Common myeloid progenitor, CD34-positive (primary cell): ENCODE data around the gene ATP2B2.

Experiments used
- CTCF ChIA-PET: fragments of 350-600 bp; sonication (Branson Sonifier 250); formaldehyde crosslinking; loops from one replicate; lab custom pipeline; 2021; ENCODE audit warnings: antibody characterized with exemption; lab: Charles Lee
- POLR2A ChIA-PET: fragments of 350-600 bp; sonication (Branson Sonifier 250); formaldehyde crosslinking; loops from one replicate; lab custom pipeline; 2021; ENCODE audit warnings: antibody characterized with exemption; lab: Charles Lee
- DNase-seq, 3 donors: peaks; one replicate each; pipeline versions ENCODE4 v3.0.0 to v3.0.0-alpha.2; 2013
- H3K27ac ChIP-seq, 2 experiments: 1 replicate in 1 of 2; 2 replicates in 1 of 2; pipeline ENCODE4 v1.7.0; 2013; ENCODE audit warnings: inconsistent platforms in 2 of 2, low read length in 2 of 2, mild to moderate bottlenecking in 2 of 2, low read depth in 1 of 2, moderate library complexity in 1 of 2; ENCODE audit not compliant: severe bottlenecking in 2 of 2, insufficient read depth in 1 of 2, poor library complexity in 1 of 2
- H3K27me3 ChIP-seq, 5 experiments: replicated peaks in 2 of 5; 1 replicate in 3 of 5; 2 replicates in 2 of 5; pipeline versions ENCODE4 v1.6.1 to v1.7.0; 2013; ENCODE audit warnings: low read length in 4 of 5, mild to moderate bottlenecking in 2 of 5, moderate library complexity in 2 of 5, inconsistent platforms in 1 of 5; ENCODE audit not compliant: insufficient read depth in 5 of 5, control insufficient read depth in 4 of 5
- H3K36me3 ChIP-seq, 4 experiments: 1 replicate in 2 of 4; 2 replicates in 2 of 4; pipeline versions ENCODE4 v1.6.1 to v1.7.0; 2013; ENCODE audit warnings: low read length in 3 of 4, control low read depth in 1 of 4, mild to moderate bottlenecking in 1 of 4; ENCODE audit not compliant: control insufficient read depth in 4 of 4, insufficient read depth in 4 of 4
- H3K4me1 ChIP-seq, 4 experiments: 1 replicate in 3 of 4; 2 replicates in 1 of 4; pipeline versions ENCODE4 v1.6.1 to v1.7.1; 2013; ENCODE audit warnings: low read length in 3 of 4, mild to moderate bottlenecking in 3 of 4, control low read depth in 1 of 4, inconsistent platforms in 1 of 4, moderate library complexity in 1 of 4; ENCODE audit not compliant: control insufficient read depth in 4 of 4, insufficient read depth in 4 of 4; ENCODE audit errors: control extremely low read depth in 1 of 4
- H3K4me3 ChIP-seq, 7 experiments: 1 replicate in 4 of 7; 2 replicates in 3 of 7; pipeline versions ENCODE4 v1.5.1 to v1.7.0; 2013; ENCODE audit warnings: mild to moderate bottlenecking in 7 of 7, low read length in 6 of 7, moderate library complexity in 6 of 7, inconsistent platforms in 2 of 7, low read depth in 2 of 7, control low read depth in 1 of 7; ENCODE audit not compliant: insufficient read depth in 4 of 7, control insufficient read depth in 1 of 7; ENCODE audit errors: extremely low read depth in 1 of 7
- H3K9me3 ChIP-seq, 5 experiments: 1 replicate in 4 of 5; 2 replicates in 1 of 5; pipeline versions ENCODE4 v1.6.1 to v1.7.1; 2013; ENCODE audit warnings: low read length in 4 of 5, mild to moderate bottlenecking in 2 of 5, inconsistent platforms in 1 of 5, low read depth in 1 of 5, moderate library complexity in 1 of 5; ENCODE audit not compliant: control insufficient read depth in 4 of 5, insufficient read depth in 2 of 5; ENCODE audit errors: control extremely low read depth in 1 of 5
- WGBS: methylation state at CpG from one replicate; pipeline ENCODE4 v1.1.5; 2013; ENCODE audit not compliant: insufficient coverage; 5-methylcytosine and 5-hydroxymethylcytosine counted together

ATP2B2 gene

DNA sequence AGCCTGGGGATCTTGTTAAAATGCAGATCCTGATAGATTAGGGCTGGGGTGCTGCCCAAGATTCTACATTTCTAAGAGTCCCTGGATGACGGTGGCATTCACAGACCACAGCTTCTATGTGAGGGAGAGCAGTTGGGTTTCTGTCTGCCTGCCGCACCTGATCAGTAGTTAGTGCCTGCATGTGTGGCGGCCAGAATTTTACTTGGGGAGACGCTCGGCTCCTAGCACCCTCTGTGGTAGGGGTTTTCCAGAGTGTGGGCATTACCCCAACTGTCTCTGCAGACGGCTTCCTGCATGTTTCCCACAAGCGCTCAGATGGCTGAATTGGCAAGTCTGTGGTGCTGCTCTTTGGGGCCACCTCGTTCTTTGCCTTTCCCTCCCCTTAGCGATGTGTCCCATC lies 220.9 kb downstream of the ATP2B2 start:
- H3K27ac ChIP-seq: peak overlapping the region; percentile 27 to 41
- POLR2A ChIA-PET: interaction anchor here (0.6 to 1.8 kb wide), 5 partner anchors 8 to 37 kb away, joined by 3 to 6 read pairs (median 4); partner anchors contain the start of genes GHRL and TATDN2

DNA sequence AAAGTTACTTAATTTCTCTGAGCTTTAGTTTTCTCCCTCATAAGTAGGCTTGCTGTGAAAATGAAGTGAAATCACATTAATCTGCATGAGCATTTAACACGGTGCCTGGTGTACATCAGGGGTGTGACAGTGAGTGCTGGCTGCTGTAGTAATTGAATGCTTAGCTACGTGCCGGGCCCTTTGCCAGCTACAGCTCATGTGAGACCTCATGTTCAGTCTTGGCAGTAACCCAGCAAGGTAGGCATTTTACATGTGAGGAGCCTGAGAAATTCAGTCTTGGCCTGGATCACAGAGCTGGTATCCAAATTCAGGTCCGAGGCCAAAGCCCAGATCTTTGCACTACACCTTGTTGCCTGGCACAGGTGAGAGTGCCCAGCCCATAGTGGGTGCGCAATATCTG lies 221.7 kb downstream of the ATP2B2 start:
- POLR2A ChIA-PET: interaction anchor here (1.1 to 1.8 kb wide), 4 partner anchors 9 to 39 kb away, joined by 3 to 6 read pairs (median 4); partner anchors contain the start of gene TATDN2
- 73% methylated on average over 5 of the region's 5 CpGs for WGBS
- CTCF ChIA-PET: interaction anchor here (1.0 to 4.4 kb wide), 9 partner anchors 9 to 92 kb away, joined by 3 to 27 read pairs (median 5); partner anchors contain the start of gene GHRL
- Histone ChIP-seq H3K9me3 (no peaks in the 10 kb centered on the region), H3K27ac (no peak overlapping the region), H3K27me3 (no peaks in the 10 kb centered on the region), H3K4me3 (peak overlapping the region in 1 of 7 experiments; percentile 16), H3K36me3 (peaks cover 8 to 79% (median 36%) of the 10 kb centered on the region in 4 experiments), H3K4me1 (peaks cover 0 to 29% (median 8%) of the 10 kb centered on the region in 4 experiments)
- DNase-seq: no peak

More for the DNA sequence above, 220.9 kb downstream of the ATP2B2 start:
- CTCF ChIA-PET: interaction anchor here (1.0 to 4.4 kb wide), 6 partner anchors 8 to 93 kb away, joined by 3 to 27 read pairs (median 8); partner anchors contain the start of gene GHRL
- peak; percentile 42 to 96 (median 95) for DNase-seq
- no peaks in the 10 kb centered on the region for H3K9me3 ChIP-seq
- H3K4me3 ChIP-seq: peak overlapping the region in 2 of 7 experiments; percentile 14 to 16
- peaks cover 0 to 29% (median 8%) of the 10 kb centered on the region in 4 experiments for H3K4me1 ChIP-seq
- H3K27me3 ChIP-seq: no peaks in the 10 kb centered on the region
- WGBS: 7% methylated on average over 8 of the region's 9 CpGs
- peaks cover 6 to 77% (median 36%) of the 10 kb centered on the region in 4 experiments for H3K36me3 ChIP-seq

DNA sequence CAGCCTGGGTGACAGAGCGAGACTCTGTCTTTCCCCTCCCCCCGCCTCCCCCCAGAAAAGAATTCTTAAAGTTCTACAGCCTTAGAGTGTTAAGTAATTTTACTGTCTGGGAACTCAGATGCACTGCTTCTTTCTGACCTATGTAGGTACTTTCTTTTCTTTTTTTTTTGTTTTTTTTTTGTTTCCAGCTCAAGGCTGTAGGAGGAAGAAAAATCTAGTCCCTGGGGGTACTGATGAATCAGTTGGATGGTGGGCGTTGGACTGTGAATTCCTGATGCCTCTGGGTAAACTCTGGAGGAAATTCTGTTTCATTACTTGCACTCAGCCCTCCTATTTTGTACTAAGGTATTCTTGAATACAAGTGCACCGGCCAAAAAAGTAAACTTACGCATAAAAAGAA lies 223.4 kb downstream of the ATP2B2 start:
- H3K9me3 ChIP-seq: no peaks in the 10 kb centered on the region
- H3K4me1 ChIP-seq: peaks cover 0 to 29% (median 8%) of the 10 kb centered on the region in 4 experiments
- CTCF ChIA-PET: interaction anchor here (0.6 to 2.2 kb wide), 5 partner anchors 8 to 40 kb away, joined by 3 to 6 read pairs (median 3); no protein-coding TSS in a partner anchor
- H3K36me3 ChIP-seq: peaks cover 18 to 83% (median 41%) of the 10 kb centered on the region in 4 experiments
- DNase-seq: no peak
- WGBS: 97% methylated on average over 3 of the region's 5 CpGs
- no peak overlapping the region for H3K27ac ChIP-seq
- H3K27me3 ChIP-seq: no peaks in the 10 kb centered on the region
- POLR2A ChIA-PET: no interaction called here
- no peak overlapping the region for H3K4me3 ChIP-seq

DNA sequence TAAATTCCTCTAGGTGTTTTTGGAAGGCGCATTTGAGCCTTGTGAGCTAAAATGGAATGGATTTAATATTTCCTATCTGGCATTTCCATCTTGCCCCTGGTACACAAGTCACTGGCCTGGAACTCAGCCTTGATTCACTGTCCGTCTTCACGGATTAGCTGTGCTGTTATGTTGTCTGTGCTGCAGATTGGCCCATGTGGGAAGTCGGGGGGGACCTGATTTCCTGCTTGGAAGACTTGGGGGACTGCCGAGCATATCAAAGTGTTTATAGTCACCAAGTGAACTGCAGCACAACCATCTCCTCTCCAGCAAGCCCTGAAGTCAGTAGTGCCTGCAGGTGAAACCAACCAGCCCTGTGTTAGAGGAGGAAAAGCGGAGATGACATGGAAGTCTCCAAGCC lies 224.8 kb downstream of the ATP2B2 start:
- Histone ChIP-seq H3K27ac (no peak overlapping the region), H3K36me3 (peaks cover 18 to 82% (median 43%) of the 10 kb centered on the region in 4 experiments), H3K4me1 (peaks cover 0 to 24% (median 8%) of the 10 kb centered on the region in 4 experiments), H3K9me3 (no peaks in the 10 kb centered on the region), H3K27me3 (no peaks in the 10 kb centered on the region), H3K4me3 (no peak overlapping the region)
- ChIA-PET CTCF (interaction anchor here (0.6 to 2.2 kb wide), 5 partner anchors 10 to 547 kb away, joined by 3 to 6 read pairs (median 3); no protein-coding TSS in a partner anchor), POLR2A (no interaction called here)
- 80% methylated on average over 3 of the region's 6 CpGs for WGBS
- no peak for DNase-seq

DNA sequence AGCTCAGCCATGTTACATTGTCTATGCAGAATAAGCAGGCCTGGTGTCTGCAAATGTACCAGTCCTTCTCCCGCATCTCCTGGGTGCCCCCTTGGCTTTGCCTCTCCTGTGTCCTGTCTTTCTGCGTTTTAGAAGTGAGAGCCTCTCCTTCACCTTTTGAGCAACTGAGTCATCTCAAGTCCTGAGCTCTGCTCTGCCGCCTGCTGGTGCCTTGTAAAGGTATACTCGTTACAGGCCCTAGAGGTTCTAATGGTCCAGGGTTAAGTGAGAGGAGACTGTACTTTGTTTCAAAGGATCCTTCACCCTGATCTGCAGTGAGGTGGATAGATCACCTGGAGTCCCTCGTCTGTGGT lies 225.2 kb downstream of the ATP2B2 start:
- CTCF ChIA-PET: interaction anchor here (0.6 to 2.2 kb wide), 5 partner anchors 10 to 547 kb away, joined by 3 to 6 read pairs (median 3); no protein-coding TSS in a partner anchor

DNA sequence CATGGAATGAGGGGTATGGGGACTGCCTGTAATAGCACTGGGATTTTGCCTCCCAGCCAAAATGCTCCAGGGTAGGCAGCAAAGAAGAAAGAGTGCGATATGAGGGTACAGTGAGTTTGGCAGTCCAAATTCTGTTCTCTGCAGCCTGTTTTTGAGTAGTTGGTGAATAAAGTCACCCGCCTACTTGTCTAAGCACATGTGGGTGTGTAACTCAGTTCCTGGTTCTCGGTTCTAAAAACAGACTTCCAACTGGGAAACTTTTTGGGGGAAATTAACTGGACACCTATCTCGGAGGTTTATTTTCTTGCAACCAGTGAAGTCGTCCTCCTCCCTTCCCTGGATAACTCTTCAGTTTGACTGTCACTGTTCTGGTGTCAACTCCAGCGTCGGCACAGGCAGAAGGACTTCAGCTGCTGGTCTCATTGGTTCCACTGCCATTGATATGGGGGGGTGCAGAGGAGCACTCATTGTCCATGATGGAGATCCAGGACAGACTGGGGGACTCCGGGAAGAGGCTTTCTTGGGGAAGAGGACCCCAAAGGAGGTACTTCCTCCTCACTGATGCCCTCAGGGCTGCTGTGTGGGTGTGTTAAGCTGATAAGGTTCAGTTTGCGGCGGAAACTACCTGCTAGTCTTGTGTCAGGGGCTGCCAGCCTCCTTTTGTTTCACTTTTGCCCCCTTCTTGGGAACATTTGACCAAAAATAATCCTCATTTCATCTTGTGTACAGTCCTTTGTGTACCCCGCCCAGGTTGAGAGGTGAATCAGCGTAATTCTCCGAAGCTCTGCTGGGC lies 225.8 kb downstream of the ATP2B2 start:
- CTCF ChIA-PET: interaction anchor here (0.8 to 2.2 kb wide), 3 partner anchors 11 to 547 kb away, joined by 3 to 6 read pairs (median 3); no protein-coding TSS in a partner anchor
- Histone ChIP-seq H3K36me3 (peaks cover 18 to 76% (median 43%) of the 10 kb centered on the region in 4 experiments), H3K4me3 (no peak overlapping the region), H3K9me3 (no peaks in the 10 kb centered on the region), H3K27ac (no peak overlapping the region), H3K4me1 (peaks cover 2 to 16% (median 7%) of the 10 kb centered on the region in 4 experiments), H3K27me3 (no peaks in the 10 kb centered on the region)
- POLR2A ChIA-PET: no interaction called here
- no peak for DNase-seq
- WGBS: 90% methylated on average over 11 of the region's 13 CpGs

More for the DNA sequence above, 225.2 kb downstream of the ATP2B2 start:
- H3K4me3 ChIP-seq: no peak overlapping the region
- H3K36me3 ChIP-seq: peaks cover 18 to 78% (median 43%) of the 10 kb centered on the region in 4 experiments
- POLR2A ChIA-PET: no interaction called here
- no peak for DNase-seq
- H3K27me3 ChIP-seq: no peaks in the 10 kb centered on the region
- WGBS: 85% methylated on average over 4 of the region's 5 CpGs
- no peak overlapping the region for H3K27ac ChIP-seq
- H3K4me1 ChIP-seq: peaks cover 0 to 21% (median 8%) of the 10 kb centered on the region in 4 experiments
- H3K9me3 ChIP-seq: no peaks in the 10 kb centered on the region
